ENCODE results near the gene SPDL1.

SPDL1 gene

GRCh38 chr5:169607882-169608281 is 24.3 kb downstream of the SPDL1 start:
- Histone ChIP-seq H3K4me3 (replicated peaks; ENCODE audit: insufficient read depth, low read length) (no peak overlapping the region), H3K27ac (replicated peaks) (no peak overlapping the region), H3K27me3 (ENCODE audit: insufficient read depth, poor library complexity, severe bottlenecking) (no peaks in the 10 kb centered on the region)
- DNase-seq (ENCODE audit: low read depth in 1 of 2, low spot score in 1 of 2): no peak
- TF ChIP-seq GABPA (IDR thresholded peaks at IDR 0.05; ENCODE audit: low read depth) (no peak), SPI1 (IDR thresholded peaks at IDR 0.05; ENCODE audit: borderline replicate concordance, low read depth) (no peak), REST (IDR thresholded peaks at IDR 0.05; ENCODE audit: insufficient replicate concordance, low read depth) (no peak), POLR2AphosphoS5 (IDR thresholded peaks at IDR 0.05; ENCODE audit: low read depth) (no peak)
- TF ChIP-seq, protein P1, sequence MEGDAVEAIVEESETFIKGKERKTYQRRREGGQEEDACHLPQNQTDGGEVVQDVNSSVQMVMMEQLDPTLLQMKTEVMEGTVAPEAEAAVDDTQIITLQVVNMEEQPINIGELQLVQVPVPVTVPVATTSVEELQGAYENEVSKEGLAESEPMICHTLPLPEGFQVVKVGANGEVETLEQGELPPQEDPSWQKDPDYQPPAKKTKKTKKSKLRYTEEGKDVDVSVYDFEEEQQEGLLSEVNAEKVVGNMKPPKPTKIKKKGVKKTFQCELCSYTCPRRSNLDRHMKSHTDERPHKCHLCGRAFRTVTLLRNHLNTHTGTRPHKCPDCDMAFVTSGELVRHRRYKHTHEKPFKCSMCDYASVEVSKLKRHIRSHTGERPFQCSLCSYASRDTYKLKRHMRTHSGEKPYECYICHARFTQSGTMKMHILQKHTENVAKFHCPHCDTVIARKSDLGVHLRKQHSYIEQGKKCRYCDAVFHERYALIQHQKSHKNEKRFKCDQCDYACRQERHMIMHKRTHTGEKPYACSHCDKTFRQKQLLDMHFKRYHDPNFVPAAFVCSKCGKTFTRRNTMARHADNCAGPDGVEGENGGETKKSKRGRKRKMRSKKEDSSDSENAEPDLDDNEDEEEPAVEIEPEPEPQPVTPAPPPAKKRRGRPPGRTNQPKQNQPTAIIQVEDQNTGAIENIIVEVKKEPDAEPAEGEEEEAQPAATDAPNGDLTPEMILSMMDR (IDR thresholded peaks at IDR 0.05; ENCODE audit: insufficient read depth, low read length): no peak

GRCh38 chr5:169609716-169610115 is 26.1 kb downstream of the SPDL1 start:
- no peaks in the 10 kb centered on the region for H3K27me3 ChIP-seq (ENCODE audit: insufficient read depth, poor library complexity, severe bottlenecking)
- TF ChIP-seq POLR2AphosphoS5 (IDR thresholded peaks at IDR 0.05; ENCODE audit: low read depth) (no peak), REST (IDR thresholded peaks at IDR 0.05; ENCODE audit: insufficient replicate concordance, low read depth) (no peak), SPI1 (IDR thresholded peaks at IDR 0.05; ENCODE audit: borderline replicate concordance, low read depth) (no peak), GABPA (IDR thresholded peaks at IDR 0.05; ENCODE audit: low read depth) (no peak)
- TF ChIP-seq, protein P1 (IDR thresholded peaks at IDR 0.05; ENCODE audit: insufficient read depth, low read length): no peak
- no peak overlapping the region for H3K4me3 ChIP-seq (replicated peaks; ENCODE audit: insufficient read depth, low read length)
- H3K27ac ChIP-seq (replicated peaks): no peak overlapping the region
- no peak for DNase-seq (ENCODE audit: low read depth in 1 of 2, low spot score in 1 of 2)

- TF ChIP-seq GABPA (IDR thresholded peaks at IDR 0.05; ENCODE audit: low read depth): no peak
- TF ChIP-seq SPI1 (IDR thresholded peaks at IDR 0.05; ENCODE audit: borderline replicate concordance, low read depth): no peak
- TF ChIP-seq POLR2AphosphoS5 (IDR thresholded peaks at IDR 0.05; ENCODE audit: low read depth): no peak
- TF ChIP-seq, protein P1 (IDR thresholded peaks at IDR 0.05; ENCODE audit: insufficient read depth, low read length): no peak
- no peak for TF ChIP-seq REST (IDR thresholded peaks at IDR 0.05; ENCODE audit: insufficient replicate concordance, low read depth)
- H3K4me3 ChIP-seq (replicated peaks; ENCODE audit: insufficient read depth, low read length): no peak overlapping the region
- no peak for DNase-seq (ENCODE audit: low read depth in 1 of 2, low spot score in 1 of 2)
- no peaks in the 10 kb centered on the region for H3K27me3 ChIP-seq (ENCODE audit: insufficient read depth, poor library complexity, severe bottlenecking)
- no peak overlapping the region for H3K27ac ChIP-seq (replicated peaks)
Measured at GRCh38 chr5:169610606-169611005, 27.0 kb downstream of the SPDL1 start.
